AG10803 (cell line): ENCODE measurements around the gene SLC9A9.
"Not testable (repeated sequence)": the region's sequence is repeated elsewhere in the genome, so short reads cannot be mapped to it uniquely, and the experiment has no call there.

Experiments used
- DNase-seq: peaks from one replicate; pipeline ENCODE4 v3.0.0; 2010; ENCODE audit warnings: low read depth
- H3K4me3 ChIP-seq: 2 replicates; pipeline ENCODE4 v1.5.1; 2011; ENCODE audit warnings: mild to moderate bottlenecking, low read length, control low read depth
- CTCF ChIP-seq: conservative IDR thresholded peaks from 2 replicates; pipeline ENCODE4 v1.5.1; 2011; ENCODE audit warnings: mild to moderate bottlenecking, low read length, control low read depth, inconsistent platforms

The SLC9A9 gene

GRCh38 chr3:143283432-143284128, 564.7 kb downstream of the SLC9A9 start:
- no peak for DNase-seq
- H3K4me3 ChIP-seq: no peak overlapping the region
- TF ChIP-seq CTCF: no peak

- no peak for TF ChIP-seq CTCF
- H3K4me3 ChIP-seq: no peak overlapping the region
- no peak for DNase-seq
Observed at GRCh38 chr3:143280984-143281383, 567.3 kb downstream of the SLC9A9 start.

GRCh38 chr3:143279567-143279966, 568.7 kb downstream of the SLC9A9 start:
- not testable (repeated sequence) for DNase-seq

GRCh38 chr3:143278721-143279120, 569.5 kb downstream of the SLC9A9 start:
- no peak for DNase-seq
- H3K4me3 ChIP-seq: no peak overlapping the region
- TF ChIP-seq CTCF: no peak

More at GRCh38 chr3:143279567-143279966, 568.7 kb downstream of the SLC9A9 start:
- not testable (repeated sequence) for H3K4me3 ChIP-seq

DNA sequence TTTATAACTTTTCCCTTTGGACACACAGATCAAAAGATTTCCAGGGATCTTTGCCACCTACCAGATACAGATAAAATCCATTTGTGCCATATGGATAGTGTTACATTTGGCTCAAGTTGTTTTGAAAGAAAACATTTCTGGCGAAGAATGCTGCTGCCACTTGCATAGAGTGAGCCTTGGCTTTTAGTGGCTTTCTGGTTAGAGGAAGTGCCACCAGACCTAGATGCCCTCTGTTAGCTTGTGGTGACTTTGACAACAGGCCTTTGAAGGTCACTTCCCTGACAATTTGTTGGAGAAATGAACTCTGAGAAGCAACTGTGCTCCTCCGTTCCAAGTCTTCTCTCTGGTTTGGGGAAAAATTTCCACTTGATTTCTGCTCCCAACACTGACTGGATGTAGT, 570.7 kb downstream of the SLC9A9 start:
- no peak overlapping the region for H3K4me3 ChIP-seq
- no peak for TF ChIP-seq CTCF
- DNase-seq: no peak

DNA sequence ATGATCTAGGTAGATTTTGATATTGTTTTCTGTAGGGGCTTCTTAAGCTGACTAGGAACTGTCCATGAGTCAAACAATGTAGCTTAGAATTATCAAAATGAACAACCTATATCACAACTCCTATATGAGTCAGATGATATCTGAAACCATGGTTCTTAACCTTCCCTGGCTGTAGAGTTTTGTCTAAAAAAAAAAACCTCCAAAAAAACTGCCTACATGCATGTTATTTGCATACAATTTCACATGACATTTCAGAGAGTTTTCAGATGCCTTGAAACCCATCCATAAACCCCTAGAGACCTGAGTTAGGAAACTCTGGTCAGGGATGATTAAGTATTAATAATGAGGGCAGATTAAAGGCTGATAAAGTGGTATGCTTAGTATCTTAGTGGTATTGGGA, 571.7 kb downstream of the SLC9A9 start:
- TF ChIP-seq CTCF: no peak
- DNase-seq: no peak
- H3K4me3 ChIP-seq: no peak overlapping the region

DNA sequence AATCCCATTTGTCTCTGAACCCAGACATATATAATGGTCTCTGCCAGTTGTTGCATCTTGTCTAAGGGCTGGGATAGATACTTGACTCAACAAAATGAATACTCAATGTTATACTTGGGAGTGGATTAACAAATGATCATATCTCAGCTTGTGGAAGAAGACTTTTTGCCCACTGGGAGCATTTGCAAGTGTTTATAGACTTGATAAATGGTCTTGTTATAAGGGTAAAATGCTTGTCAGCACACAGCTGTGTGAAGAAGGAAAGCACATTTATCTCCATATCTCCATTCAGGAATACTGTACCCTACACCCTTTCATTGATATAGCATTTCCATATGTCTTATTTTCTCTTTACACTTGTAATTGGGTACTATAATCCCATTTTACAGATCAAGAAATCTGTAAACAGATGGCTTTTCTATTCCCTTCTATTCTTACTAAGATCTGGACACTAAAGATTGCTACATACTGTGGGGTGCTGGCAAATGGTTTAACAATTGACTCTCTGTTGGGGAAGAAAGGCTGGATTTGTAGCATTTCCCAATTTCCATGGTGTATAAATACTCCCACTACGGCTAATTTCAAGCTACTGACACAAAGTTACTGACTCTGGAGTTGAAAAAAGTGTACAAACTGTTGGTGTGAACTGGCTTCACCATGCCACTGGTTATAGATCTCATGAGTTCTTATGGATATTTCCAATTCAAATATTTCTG, 574.1 kb downstream of the SLC9A9 start:
- DNase-seq: no peak
- H3K4me3 ChIP-seq: no peak overlapping the region
- TF ChIP-seq CTCF: no peak
